Hematopoietic multipotent progenitor cell treated with erythropoietin and hydrocortisone succinate and interleukin-3 and kit ligand, for 4 days (in vitro differentiated cells): ENCODE measurements around the gene RAP2B.
A peak's percentile ranks its signal among the peaks of the same experiment; 100 is the strongest.

Source experiments
- DNase-seq: peaks from one replicate; pipeline ENCODE4 v3.0.0-alpha.2; 2015

Gene RAP2B

GRCh38 chr3:153195349-153195879, 33.4 kb downstream of the RAP2B start:
- no peak for DNase-seq

GRCh38 chr3:153209596-153209995, 47.6 kb downstream of the RAP2B start:
- DNase-seq = peak; percentile 18

- DNase-seq = peak; percentile 42
Observed at GRCh38 chr3:153210146-153210545, 48.1 kb downstream of the RAP2B start.

GRCh38 chr3:153210660-153211059, 48.6 kb downstream of the RAP2B start:
- DNase-seq = peak; percentile 57

- DNase-seq = no peak
Observed at GRCh38 chr3:153215497-153215896, 53.5 kb downstream of the RAP2B start.

GRCh38 chr3:153215966-153216365, 53.9 kb downstream of the RAP2B start:
- no peak for DNase-seq

GRCh38 chr3:153216928-153217327, 54.9 kb downstream of the RAP2B start:
- DNase-seq = no peak

- DNase-seq = no peak
Observed at GRCh38 chr3:153219146-153219545, 57.1 kb downstream of the RAP2B start.
